ENCODE data around the gene CACNB2. TPM values are rescaled to one million over a fixed set of nuclear protein-coding genes. Genes with fewer than 3 reads are reported as not detected.

Gene CACNB2
- total and polyA plus RNA-seq, 2 donors (not counting 3 experiments of a cell fraction or from before 2014, with no cell fraction given): not detected

- ChIA-PET CTCF (no interaction called here), POLR2A (no interaction called here)
- DNase-seq (ENCODE audit: low read depth, low spot score) (no peak), FAIRE-seq (no peak)
- Histone ChIP-seq H3K4me2 (ENCODE audit: insufficient read depth, low read length) (no peak overlapping the region), H3K79me2 (ENCODE audit: control insufficient read depth, insufficient read depth, low read length) (no peaks in the 10 kb centered on the region), H3K9me1 (replicated peaks; ENCODE audit: control insufficient read depth, extremely low read depth, insufficient read depth, low read length) (no peaks in the 10 kb centered on the region), H3K27me3 (ENCODE audit: control insufficient read depth in 2 of 2, insufficient read depth in 2 of 2, low read length in 2 of 2) (no peaks in the 10 kb centered on the region), H4K20me1 (replicated peaks; ENCODE audit: control insufficient read depth, extremely low read depth, insufficient read depth, low read length) (no peaks in the 10 kb centered on the region), H2AFZ (ENCODE audit: low read depth, low read length) (no peak overlapping the region), H3K27ac (ENCODE audit: insufficient read depth, low read depth, low read length) (no peak overlapping the region), H3K36me3 (ENCODE audit: control insufficient read depth in 2 of 2, extremely low read depth in 1 of 2, insufficient read depth in 2 of 2, low read length in 2 of 2) (no peaks in the 10 kb centered on the region), H3K9ac (replicated peaks; ENCODE audit: extremely low read depth, insufficient read depth, low read length) (no peak overlapping the region), H3K4me1 (ENCODE audit: control insufficient read depth, extremely low read depth, insufficient read depth, low read length) (no peaks in the 10 kb centered on the region), H3K9me3 (replicated peaks; ENCODE audit: control insufficient read depth, insufficient read depth, low read length) (no peaks in the 10 kb centered on the region), H3K4me3 (replicated peaks in 1 of 3; ENCODE audit: insufficient read depth in 1 of 3, low read depth in 1 of 3, low read length in 3 of 3) (no peak overlapping the region)
- dilution Hi-C loops (cut with MboI; ENCODE audit: extremely low pct_ligation_motif_present, low sequenced_read_pairs) (no loop called here), intact Hi-C loops (cut with micrococcal nuclease) (no loop called here)
- no peak for TF ChIP-seq EZH2 (IDR thresholded peaks at IDR 0.05; ENCODE audit: borderline replicate concordance, low read depth, low read length, severe bottlenecking)
- no peak for TF ChIP-seq MYC (IDR thresholded peaks at IDR 0.05; ENCODE audit: low read depth, low read length)
- no peak for TF ChIP-seq MAX (IDR thresholded peaks at IDR 0.05; ENCODE audit: insufficient read depth, insufficient read length)
- TF ChIP-seq POLR2AphosphoS5 (IDR thresholded peaks at IDR 0.05; ENCODE audit: insufficient read depth, low read depth, low read length): no peak
- no peak for TF ChIP-seq FOS (IDR thresholded peaks at IDR 0.05; ENCODE audit: borderline replicate concordance, insufficient read depth, low read length)
- TF ChIP-seq CTCF (IDR thresholded peaks at IDR 0.05; ENCODE audit: extremely low read depth in 1 of 2, insufficient read depth in 1 of 2, low read depth in 1 of 2, low read length in 2 of 2): no peak
- TF ChIP-seq POLR2A (IDR thresholded peaks at IDR 0.05; ENCODE audit: low read depth, low read length): no peak
- TF ChIP-seq JUN (IDR thresholded peaks at IDR 0.05; ENCODE audit: borderline replicate concordance, insufficient read depth, insufficient read length, low read depth): no peak
- no peak for TF ChIP-seq GATA2 (IDR thresholded peaks at IDR 0.05; ENCODE audit: insufficient read depth, insufficient read length, low read depth, low read length)
- no TSS peak for BruUV-seq (replicated peaks)
Observed at GRCh38 chr10:18402853-18403252, 262.6 kb downstream of the CACNB2 start.

All from endothelial cell of umbilical vein (primary cell).